Chondrocyte (in vitro differentiated cells): ENCODE measurements around the gene PIKFYVE. TPM values are rescaled to one million over a fixed set of nuclear protein-coding genes. Genes with fewer than 3 reads are reported as not detected.

ENCODE experiments used
- DNase-seq: peaks from one replicate; pipeline ENCODE4 v3.0.0; 2021; ENCODE audit warnings: mixed read lengths, low spot score
- H3K27ac Mint-ChIP-seq: one replicate; pipeline ENCODE4 v1.8.0; 2021; ENCODE audit warnings: mild to moderate bottlenecking, moderate library complexity, mixed read lengths; ENCODE audit not compliant: unreplicated experiment
- H3K27me3 Mint-ChIP-seq: 2 replicates; pipeline ENCODE4 v1.8.0; 2021; ENCODE audit warnings: low read depth, mixed read lengths
- H3K36me3 Mint-ChIP-seq: 2 replicates; pipeline ENCODE4 v1.8.0; 2021; ENCODE audit warnings: low read depth, mixed read lengths
- H3K4me1 Mint-ChIP-seq: 2 replicates; pipeline ENCODE4 v1.8.0; 2021; ENCODE audit warnings: low read depth, mild to moderate bottlenecking, mixed read lengths
- H3K4me3 Mint-ChIP-seq: one replicate; pipeline ENCODE4 v1.8.0; 2021; ENCODE audit warnings: mild to moderate bottlenecking, moderate library complexity, mixed read lengths; ENCODE audit not compliant: unreplicated experiment
- H3K9me3 Mint-ChIP-seq: 2 replicates; pipeline ENCODE4 v1.8.0; 2021; ENCODE audit warnings: low read depth, mixed read lengths
- CTCF ChIP-seq: fragments of 200-600 bp; sonication (generic); IDR thresholded peaks from 2 replicates; pipeline ENCODE4 v1.5.0; 2021; ENCODE audit warnings: antibody characterized with exemption, mild to moderate bottlenecking, moderate library complexity
- total RNA-seq: library from RNA; stranded (reverse); gene quantifications from 3 replicates; pipeline ENCODE4 v1.2.1, GENCODE V29; 2021

Gene PIKFYVE
- total RNA-seq, 1 donor from 2014 or later: 24.7 TPM

DNA sequence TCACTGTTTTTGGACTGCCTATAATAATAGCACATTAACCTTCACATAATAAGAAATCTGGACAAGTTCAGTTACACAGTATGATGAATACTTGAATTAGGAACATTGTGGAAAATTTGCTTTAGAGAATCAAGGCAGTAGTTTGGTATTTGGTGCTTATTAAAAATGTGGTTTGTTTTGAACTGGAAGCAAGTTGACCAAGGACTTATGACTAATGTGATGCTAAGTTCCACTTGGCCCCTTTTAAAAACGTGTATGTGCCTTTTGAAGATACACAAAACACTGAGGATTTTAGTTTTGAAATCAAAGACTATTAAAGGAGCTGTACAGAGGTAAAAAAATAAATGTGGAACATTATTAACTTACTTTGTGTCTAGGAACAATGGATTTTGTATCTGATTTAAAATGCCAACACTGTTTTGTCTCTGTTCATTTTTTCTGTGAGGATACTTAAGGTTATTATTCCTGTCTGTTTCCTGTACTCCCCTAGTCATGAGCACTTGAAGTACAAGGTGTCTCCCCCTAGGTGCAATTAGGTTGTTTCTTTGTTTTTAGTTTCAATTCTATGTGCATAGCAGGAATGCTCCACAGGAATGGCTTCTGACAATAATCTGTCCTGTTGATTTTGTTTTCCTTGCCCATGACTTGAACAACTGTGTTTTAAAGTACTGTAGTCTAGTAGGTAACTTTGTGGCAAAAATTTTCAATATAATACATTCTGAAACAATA, 91.0 kb downstream of the PIKFYVE start:
- H3K27ac Mint-ChIP-seq: no peak overlapping the region
- DNase-seq: no peak
- H3K9me3 Mint-ChIP-seq: no peaks in the 10 kb centered on the region
- H3K27me3 Mint-ChIP-seq: no peaks in the 10 kb centered on the region
- no peak for TF ChIP-seq CTCF
- H3K4me1 Mint-ChIP-seq: peaks cover 3% of the 10 kb centered on the region
- peaks cover 25% of the 10 kb centered on the region for H3K36me3 Mint-ChIP-seq
- no peak overlapping the region for H3K4me3 Mint-ChIP-seq

GRCh38 chr2:208358758-208359631, 92.9 kb downstream of the PIKFYVE start:
- H3K4me1 Mint-ChIP-seq: peaks cover 14% of the 10 kb centered on the region
- no peaks in the 10 kb centered on the region for H3K9me3 Mint-ChIP-seq
- no peak overlapping the region for H3K4me3 Mint-ChIP-seq
- no peaks in the 10 kb centered on the region for H3K27me3 Mint-ChIP-seq
- DNase-seq: no peak
- no peak for TF ChIP-seq CTCF
- peaks cover 14% of the 10 kb centered on the region for H3K36me3 Mint-ChIP-seq
- no peak overlapping the region for H3K27ac Mint-ChIP-seq

DNA sequence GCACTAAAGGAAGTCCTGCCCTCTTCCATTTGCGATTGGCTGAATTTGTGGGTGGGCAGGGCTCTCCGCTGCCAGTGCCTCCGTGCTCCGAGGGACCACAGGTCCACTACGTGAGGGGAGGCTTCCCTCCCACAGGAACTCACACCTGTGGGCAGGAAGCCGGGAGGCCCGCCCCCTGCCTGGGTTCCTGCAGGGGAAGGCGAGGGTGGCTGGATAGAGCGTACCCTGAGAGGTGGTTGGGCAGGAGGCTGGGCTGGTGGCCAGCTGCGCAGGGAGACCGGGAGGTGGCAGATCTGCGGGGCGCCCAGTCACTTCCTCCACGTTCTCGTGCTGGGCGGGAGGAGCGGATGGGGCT, 93.6 kb downstream of the PIKFYVE start:
- Mint-ChIP-seq H3K27ac (no peak overlapping the region), H3K4me3 (no peak overlapping the region)
- no peak for DNase-seq

GRCh38 chr2:208360259-208361076, 94.4 kb downstream of the PIKFYVE start:
- Mint-ChIP-seq H3K27me3 (no peaks in the 10 kb centered on the region), H3K27ac (no peak overlapping the region), H3K4me3 (no peak overlapping the region), H3K9me3 (peaks cover 10% of the 10 kb centered on the region), H3K36me3 (peaks cover 12% of the 10 kb centered on the region), H3K4me1 (peaks cover 14% of the 10 kb centered on the region)
- no peak for DNase-seq
- TF ChIP-seq CTCF: no peak

More for the DNA sequence above, 93.6 kb downstream of the PIKFYVE start:
- Mint-ChIP-seq H3K27me3 (no peaks in the 10 kb centered on the region), H3K9me3 (peaks cover 5% of the 10 kb centered on the region), H3K36me3 (peaks cover 13% of the 10 kb centered on the region), H3K4me1 (peaks cover 14% of the 10 kb centered on the region)
- TF ChIP-seq CTCF: no peak

DNA sequence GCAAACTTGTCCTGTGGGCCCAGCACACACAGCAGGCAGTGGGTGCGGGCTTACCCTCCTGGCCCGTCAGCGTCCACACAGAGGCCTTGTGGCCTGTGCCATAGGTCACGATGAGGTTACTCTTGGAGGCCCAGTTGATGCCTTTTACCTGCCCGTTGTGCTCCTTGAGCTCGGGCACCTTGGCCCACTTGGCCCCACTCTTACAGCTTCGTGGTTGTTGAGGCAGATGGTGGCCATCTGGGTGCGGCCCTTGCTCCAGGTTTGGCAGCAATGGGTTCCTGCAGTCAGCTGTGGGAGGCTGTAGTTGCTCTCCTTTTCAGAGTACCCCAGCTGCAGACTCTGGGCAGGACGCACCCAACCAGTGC, 95.0 kb downstream of the PIKFYVE start:
- Mint-ChIP-seq H3K4me3 (no peak overlapping the region), H3K27me3 (no peaks in the 10 kb centered on the region), H3K9me3 (peaks cover 11% of the 10 kb centered on the region), H3K27ac (no peak overlapping the region), H3K4me1 (peaks cover 14% of the 10 kb centered on the region), H3K36me3 (peaks cover 13% of the 10 kb centered on the region)
- DNase-seq: no peak
- TF ChIP-seq CTCF: no peak
